ENCODE data around the gene JAK1.

Gene JAK1

DNA sequence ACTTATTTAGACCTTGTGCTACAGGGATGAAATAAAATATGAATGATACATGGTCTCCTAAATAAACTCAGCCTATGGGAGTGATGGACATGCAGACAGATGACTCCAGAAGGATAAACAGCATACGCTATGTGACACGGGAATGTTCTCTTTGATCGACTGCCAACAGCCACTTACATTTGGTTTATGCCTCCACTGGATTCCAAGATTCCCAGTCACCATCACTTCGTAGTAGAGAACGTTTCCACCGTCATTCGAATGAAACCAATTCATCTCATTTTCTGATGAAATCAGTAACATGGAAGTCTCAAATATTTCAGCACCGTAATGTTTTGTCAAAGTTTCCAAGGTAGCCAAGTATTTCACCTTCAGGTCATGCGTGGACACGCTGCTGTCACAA is 99.7 kb downstream of the JAK1 start:
- no peak for DNase-seq (ENCODE audit: low spot score)

DNA sequence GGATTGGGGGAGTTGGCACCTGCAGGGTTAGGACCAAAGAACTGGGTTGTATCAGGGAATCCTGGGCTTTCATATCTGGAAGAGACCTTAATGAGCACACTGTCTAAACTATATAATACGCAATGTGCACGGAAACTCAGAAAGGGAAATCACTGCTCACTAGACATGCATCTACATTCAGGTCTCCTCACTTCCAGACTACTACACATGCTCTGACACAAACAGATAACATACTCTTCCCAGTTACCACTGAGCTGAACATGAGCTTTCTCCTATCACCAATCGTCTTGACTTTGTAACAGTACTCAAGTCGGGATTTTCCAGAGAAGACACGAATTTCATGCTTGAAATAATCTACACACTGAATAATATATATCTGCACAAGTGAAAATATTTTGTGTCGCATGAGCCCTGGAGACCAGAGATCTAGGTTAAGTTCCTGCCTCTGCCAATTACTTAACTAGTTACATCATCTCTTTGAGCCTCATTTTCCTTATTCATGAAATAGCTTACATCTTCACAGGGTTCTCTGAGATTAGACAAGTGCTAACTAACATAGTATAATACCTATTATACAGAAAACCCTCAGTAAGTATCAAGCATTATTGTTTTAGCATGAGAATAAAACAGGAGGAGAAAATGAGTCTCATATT is 101.1 kb downstream of the JAK1 start:
- no peak for DNase-seq (ENCODE audit: low spot score)

- DNase-seq (ENCODE audit: low spot score), result no peak
These were observed 102.1 kb downstream of the JAK1 start for GRCh38 chr1:64864018-64864940.

GRCh38 chr1:64861611-64862010 is 104.7 kb downstream of the JAK1 start:
- DNase-seq (ENCODE audit: low spot score), result no peak

GRCh38 chr1:64857347-64857746 is 109.0 kb downstream of the JAK1 start:
- no peak for DNase-seq (ENCODE audit: low spot score)

DNA sequence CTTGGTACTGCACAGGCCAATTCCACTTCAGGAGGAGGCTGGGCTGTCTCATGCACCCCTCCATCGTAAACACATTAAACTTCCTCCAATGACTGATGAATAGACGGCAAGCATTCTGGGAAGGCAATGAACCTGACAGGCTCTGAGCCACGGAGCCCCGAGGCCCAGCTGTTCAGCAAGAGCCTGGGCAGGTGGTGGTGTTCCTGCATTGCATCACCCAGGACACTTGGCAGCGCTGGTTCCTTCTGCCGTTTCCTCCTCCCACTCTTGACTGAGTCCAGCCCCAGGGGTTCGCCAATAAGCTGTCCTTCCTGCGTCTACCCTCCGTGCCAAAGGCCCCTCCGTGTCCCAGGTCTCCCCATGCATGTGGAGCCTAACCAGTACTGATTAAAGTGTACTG is 109.8 kb downstream of the JAK1 start:
- no peak for DNase-seq (ENCODE audit: low spot score)

DNA sequence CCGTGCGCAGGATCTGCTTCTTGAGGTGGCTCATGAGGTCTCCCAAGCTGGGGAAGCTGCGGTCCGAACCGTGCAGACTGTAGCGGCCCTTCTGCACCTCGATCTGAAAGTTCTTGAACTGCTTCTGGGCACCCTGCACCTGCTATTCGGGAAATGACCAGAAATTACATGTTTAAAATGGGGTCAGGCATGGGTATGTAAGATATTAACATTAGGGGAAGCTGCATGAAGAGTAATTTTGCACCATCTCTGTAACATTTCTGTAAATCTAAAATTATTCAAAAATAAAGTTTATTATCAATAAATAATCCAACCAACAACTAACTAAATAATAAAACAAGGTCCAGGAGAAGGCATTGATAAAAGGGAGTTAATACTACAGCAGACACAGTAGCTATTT is 110.8 kb downstream of the JAK1 start:
- DNase-seq (ENCODE audit: low spot score), result no peak

DNA sequence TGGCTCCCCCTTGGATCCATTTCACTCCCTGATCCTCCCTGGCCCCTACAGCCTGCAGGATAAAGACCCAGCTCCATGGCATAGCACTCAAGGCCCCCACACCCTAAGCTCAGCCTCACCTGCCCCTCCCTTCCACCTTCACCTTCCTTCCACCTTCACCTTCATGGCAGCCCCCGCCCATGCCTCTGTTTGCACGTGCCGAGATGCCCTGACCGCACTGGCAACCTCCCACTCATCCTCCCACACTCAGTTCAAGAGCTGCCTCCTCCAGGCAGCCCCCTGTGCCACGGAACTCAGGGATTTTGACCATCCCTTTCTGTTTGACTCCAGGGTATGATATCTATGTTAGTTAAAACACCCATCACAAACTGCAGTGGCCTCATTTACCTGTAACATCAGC is 111.7 kb downstream of the JAK1 start:
- DNase-seq (ENCODE audit: low spot score), result no peak

GRCh38 chr1:64851664-64852063 is 114.7 kb downstream of the JAK1 start:
- no peak for DNase-seq (ENCODE audit: low spot score)

- no peak for DNase-seq (ENCODE audit: low spot score)
These were observed 115.5 kb downstream of the JAK1 start for GRCh38 chr1:64850846-64851245.

- no peak for DNase-seq (ENCODE audit: low spot score)
These were observed 116.4 kb downstream of the JAK1 start for GRCh38 chr1:64849942-64850341.

DNA sequence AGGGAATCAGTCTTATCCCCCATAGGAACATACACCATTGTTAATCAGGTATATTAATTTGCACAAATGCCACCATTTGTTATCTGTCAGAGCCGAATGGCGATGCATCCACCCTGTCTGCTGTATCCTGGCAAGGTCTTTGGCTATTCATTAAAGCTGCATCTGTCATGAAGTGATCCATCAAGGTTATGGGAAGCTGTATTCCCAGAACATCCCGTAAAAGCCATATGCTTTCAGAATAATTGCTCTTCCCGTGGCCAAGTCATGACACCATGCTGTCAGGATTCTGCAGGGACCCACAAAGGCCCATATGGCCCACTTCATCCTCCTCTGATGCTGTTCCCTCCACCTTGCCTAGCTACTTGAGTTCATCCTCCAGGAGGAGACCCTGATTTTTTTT is 117.5 kb downstream of the JAK1 start:
- DNase-seq (ENCODE audit: low spot score), result no peak

DNA sequence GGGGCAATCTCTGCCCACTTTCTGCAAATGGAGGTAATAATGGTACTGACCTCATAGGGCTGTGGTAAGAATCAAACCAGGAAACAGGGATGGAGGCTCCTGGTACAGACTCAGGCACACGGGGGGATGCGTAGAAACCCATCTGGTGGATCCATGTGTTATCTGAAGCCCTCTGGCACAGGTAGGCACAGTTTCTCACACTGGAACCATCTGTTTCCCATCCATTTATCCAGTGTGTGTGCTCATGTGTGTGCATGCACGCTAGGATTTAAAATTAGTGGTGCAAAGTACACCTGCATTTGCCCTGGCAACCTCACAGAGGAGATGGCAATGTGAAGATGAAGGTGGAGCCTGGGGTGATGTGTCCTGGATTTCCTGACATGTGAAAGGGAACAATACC is 118.2 kb downstream of the JAK1 start:
- no peak for DNase-seq (ENCODE audit: low spot score)

GRCh38 chr1:64847666-64848065 is 118.7 kb downstream of the JAK1 start:
- no peak for DNase-seq (ENCODE audit: low spot score)

DNA sequence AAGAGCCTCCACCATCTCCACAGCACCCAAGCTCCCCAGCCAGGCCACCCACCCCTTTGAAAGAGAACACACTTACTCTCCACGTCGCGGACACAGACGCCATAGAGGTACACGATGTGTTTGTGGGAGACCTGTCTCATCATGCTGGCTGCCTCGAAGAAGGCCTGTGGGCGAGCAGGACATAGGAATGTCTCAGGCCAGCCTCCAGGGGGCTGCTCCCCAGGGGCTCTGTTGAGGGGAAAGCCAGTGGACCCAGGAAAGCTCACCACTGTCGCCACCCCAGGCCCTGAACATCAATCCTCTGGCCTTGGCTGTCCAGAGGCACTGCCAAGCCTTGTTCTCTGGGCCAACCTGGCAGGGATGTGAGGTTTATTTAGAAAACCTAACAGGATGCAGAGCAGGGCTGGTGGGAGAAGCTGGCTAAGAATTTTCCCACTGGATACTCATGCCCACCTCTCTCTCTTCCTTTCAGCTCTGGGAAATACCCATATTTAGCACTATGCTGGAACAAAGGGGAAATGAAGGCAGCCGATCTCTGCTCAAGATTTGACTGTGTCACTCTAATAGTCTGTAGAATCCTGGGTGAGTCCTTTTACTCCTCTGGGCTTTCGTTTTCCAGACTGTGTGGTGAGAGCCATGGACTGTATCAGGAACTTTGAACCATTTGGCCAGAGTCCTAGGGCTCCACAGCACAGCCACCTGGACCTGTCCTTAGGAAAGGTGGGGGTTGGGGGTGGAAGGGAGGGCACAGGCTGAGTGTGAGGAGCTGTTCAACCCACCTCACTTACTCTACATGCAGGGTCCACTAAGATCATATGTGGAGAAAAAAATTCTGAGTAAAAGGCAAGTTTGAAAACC is 119.5 kb downstream of the JAK1 start:
- DNase-seq (ENCODE audit: low spot score), result no peak

DNA sequence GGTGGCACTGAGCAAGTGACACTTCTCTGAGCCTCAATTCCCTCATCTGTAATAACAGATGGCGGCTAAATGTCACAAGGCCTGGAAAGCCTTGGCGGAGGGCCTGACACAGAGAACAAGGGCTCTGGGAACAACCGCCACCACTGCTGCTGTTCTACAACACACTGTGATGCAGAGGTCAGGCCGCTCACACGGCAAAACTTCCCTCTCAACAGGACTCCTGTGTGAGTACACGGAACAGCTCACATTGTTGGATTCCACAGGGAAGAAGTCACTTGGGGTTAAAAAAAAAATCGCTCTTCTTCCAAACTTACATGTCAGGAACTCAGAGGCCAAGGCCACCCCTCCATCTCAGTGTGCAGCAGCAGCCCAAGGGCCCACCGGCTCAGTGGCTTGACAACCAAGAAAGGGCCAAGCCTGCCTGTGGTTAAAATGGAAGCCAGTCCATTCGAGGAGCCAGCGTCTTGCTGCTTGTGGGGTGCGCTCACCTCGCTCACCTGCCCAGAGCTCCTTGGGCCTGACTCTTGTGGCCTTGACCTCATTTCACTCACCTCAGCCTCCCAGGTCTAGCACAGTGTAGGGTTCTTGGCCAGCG is 120.4 kb downstream of the JAK1 start:
- DNase-seq (ENCODE audit: low spot score), result no peak

GRCh38 chr1:64844609-64845008 is 121.7 kb downstream of the JAK1 start:
- DNase-seq (ENCODE audit: low spot score), result no peak

DNA sequence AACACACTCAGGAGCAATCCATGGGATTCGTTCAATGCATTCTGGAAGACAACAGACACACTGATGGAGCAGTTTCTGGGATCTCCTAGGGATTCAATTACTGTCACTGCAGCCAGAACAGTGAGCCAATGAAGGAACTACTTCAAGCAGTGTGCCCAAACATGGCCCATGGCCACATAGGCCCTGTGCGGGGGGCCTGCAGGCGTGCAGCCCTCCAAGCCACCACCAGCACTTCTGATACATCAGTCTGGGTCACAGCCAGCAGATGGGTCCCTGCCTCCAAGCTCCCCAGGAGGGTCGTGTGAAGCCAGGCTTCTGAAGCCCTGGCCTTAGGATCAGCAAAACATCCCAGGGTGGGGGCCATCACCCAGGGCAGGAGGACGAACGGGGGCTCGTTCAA is 122.2 kb downstream of the JAK1 start:
- no peak for DNase-seq (ENCODE audit: low spot score)

GRCh38 chr1:64843675-64844074 is 122.7 kb downstream of the JAK1 start:
- no peak for DNase-seq (ENCODE audit: low spot score)

GRCh38 chr1:64842224-64842623 is 124.1 kb downstream of the JAK1 start:
- DNase-seq (ENCODE audit: low spot score), result no peak

GRCh38 chr1:64841330-64842065 is 124.9 kb downstream of the JAK1 start:
- no peak for DNase-seq (ENCODE audit: low spot score)
